ENCODE results near the gene SNRNP48. TPM values are rescaled to one million over a fixed set of nuclear protein-coding genes. Genes with fewer than 3 reads are reported as not detected.

SNRNP48 gene
- total RNA-seq, 3 donors from 2014 or later (not counting 1 experiment from before 2014, with no cell fraction given) = 12.3 to 17.0 (median 14.0) TPM

- no peaks in the 10 kb centered on the region for H3K27me3 Mint-ChIP-seq (ENCODE audit: low read depth in 2 of 2)
- Histone ChIP-seq H3K4me1 (ENCODE audit: control insufficient read depth, insufficient read depth, low read length) (no peaks in the 10 kb centered on the region), H3K9me3 (ENCODE audit: control insufficient read depth, insufficient read depth, low read length) (no peaks in the 10 kb centered on the region), H3K27ac (ENCODE audit: low read length) (no peak overlapping the region), H3K36me3 (ENCODE audit: control insufficient read depth, insufficient read depth, low read length) (no peaks in the 10 kb centered on the region), H3K27me3 (ENCODE audit: control insufficient read depth, insufficient read depth, low read length) (no peaks in the 10 kb centered on the region), H3K4me3 (ENCODE audit: low read length) (no peak overlapping the region)
- H3K4me1 Mint-ChIP-seq = no peaks in the 10 kb centered on the region
- DNase-seq (no peak), ATAC-seq (no peak)
- no peaks in the 10 kb centered on the region for H3K9me3 Mint-ChIP-seq
- no peak for TF ChIP-seq CTCF (IDR thresholded peaks at IDR 0.05)
- no peak overlapping the region for H3K4me3 Mint-ChIP-seq
- no peaks in the 10 kb centered on the region for H3K36me3 Mint-ChIP-seq
- intact Hi-C loops (cut with micrococcal nuclease) = no loop called here
- H3K27ac Mint-ChIP-seq = no peak overlapping the region
- WGBS (ENCODE audit: insufficient coverage) = no CpG with 5 or more reads among the region's 1 CpG
Observed at GRCh38 chr6:7640016-7640415, 50.0 kb downstream of the SNRNP48 start.

GRCh38 chr6:7640607-7641577 lies 50.9 kb downstream of the SNRNP48 start:
- DNase-seq (no peak), ATAC-seq (no peak)
- intact Hi-C loops (cut with micrococcal nuclease) = no loop called here
- Histone ChIP-seq H3K4me3 (ENCODE audit: low read length) (no peak overlapping the region), H3K27me3 (ENCODE audit: control insufficient read depth, insufficient read depth, low read length) (no peaks in the 10 kb centered on the region), H3K27ac (ENCODE audit: low read length) (no peak overlapping the region), H3K9me3 (ENCODE audit: control insufficient read depth, insufficient read depth, low read length) (no peaks in the 10 kb centered on the region), H3K36me3 (ENCODE audit: control insufficient read depth, insufficient read depth, low read length) (no peaks in the 10 kb centered on the region), H3K4me1 (ENCODE audit: control insufficient read depth, insufficient read depth, low read length) (no peaks in the 10 kb centered on the region)
- WGBS (ENCODE audit: insufficient coverage) = 80% methylated on average over 7 of the region's 12 CpGs
- Mint-ChIP-seq H3K36me3 (no peaks in the 10 kb centered on the region), H3K27me3 (ENCODE audit: low read depth in 2 of 2) (no peaks in the 10 kb centered on the region), H3K27ac (no peak overlapping the region), H3K4me1 (no peaks in the 10 kb centered on the region), H3K4me3 (no peak overlapping the region), H3K9me3 (no peaks in the 10 kb centered on the region)
- TF ChIP-seq CTCF (IDR thresholded peaks at IDR 0.05) = no peak

GRCh38 chr6:7642791-7643190 lies 52.8 kb downstream of the SNRNP48 start:
- whole genome bisulfite sequencing (ENCODE audit: insufficient coverage) = 87% methylated on average over 3 of the region's 4 CpGs
- Histone ChIP-seq H3K9me3 (ENCODE audit: control insufficient read depth, insufficient read depth, low read length) (no peaks in the 10 kb centered on the region), H3K4me3 (ENCODE audit: low read length) (no peak overlapping the region), H3K27ac (ENCODE audit: low read length) (no peak overlapping the region), H3K27me3 (ENCODE audit: control insufficient read depth, insufficient read depth, low read length) (no peaks in the 10 kb centered on the region), H3K36me3 (ENCODE audit: control insufficient read depth, insufficient read depth, low read length) (no peaks in the 10 kb centered on the region), H3K4me1 (ENCODE audit: control insufficient read depth, insufficient read depth, low read length) (no peaks in the 10 kb centered on the region)
- intact Hi-C loops (cut with micrococcal nuclease) = no loop called here
- Mint-ChIP-seq H3K9me3 (no peaks in the 10 kb centered on the region), H3K36me3 (no peaks in the 10 kb centered on the region), H3K4me1 (no peaks in the 10 kb centered on the region), H3K4me3 (no peak overlapping the region), H3K27ac (no peak overlapping the region), H3K27me3 (ENCODE audit: low read depth in 2 of 2) (no peaks in the 10 kb centered on the region)
- ATAC-seq (no peak), DNase-seq (no peak)
- TF ChIP-seq CTCF (IDR thresholded peaks at IDR 0.05) = no peak
